Measurements from ENCODE around the gene EGLN1. TPM values are rescaled to one million over a fixed set of nuclear protein-coding genes. Genes with fewer than 3 reads are reported as not detected.
"Not testable (repeated sequence)": the region's sequence is repeated elsewhere in the genome, so short reads cannot be mapped to it uniquely, and the experiment has no call there.

Gene EGLN1
- 43.6 and 57.8 TPM in 2 replicates for total RNA-seq (2014; rRNA removed; shearing (Covaris generic))

DNA sequence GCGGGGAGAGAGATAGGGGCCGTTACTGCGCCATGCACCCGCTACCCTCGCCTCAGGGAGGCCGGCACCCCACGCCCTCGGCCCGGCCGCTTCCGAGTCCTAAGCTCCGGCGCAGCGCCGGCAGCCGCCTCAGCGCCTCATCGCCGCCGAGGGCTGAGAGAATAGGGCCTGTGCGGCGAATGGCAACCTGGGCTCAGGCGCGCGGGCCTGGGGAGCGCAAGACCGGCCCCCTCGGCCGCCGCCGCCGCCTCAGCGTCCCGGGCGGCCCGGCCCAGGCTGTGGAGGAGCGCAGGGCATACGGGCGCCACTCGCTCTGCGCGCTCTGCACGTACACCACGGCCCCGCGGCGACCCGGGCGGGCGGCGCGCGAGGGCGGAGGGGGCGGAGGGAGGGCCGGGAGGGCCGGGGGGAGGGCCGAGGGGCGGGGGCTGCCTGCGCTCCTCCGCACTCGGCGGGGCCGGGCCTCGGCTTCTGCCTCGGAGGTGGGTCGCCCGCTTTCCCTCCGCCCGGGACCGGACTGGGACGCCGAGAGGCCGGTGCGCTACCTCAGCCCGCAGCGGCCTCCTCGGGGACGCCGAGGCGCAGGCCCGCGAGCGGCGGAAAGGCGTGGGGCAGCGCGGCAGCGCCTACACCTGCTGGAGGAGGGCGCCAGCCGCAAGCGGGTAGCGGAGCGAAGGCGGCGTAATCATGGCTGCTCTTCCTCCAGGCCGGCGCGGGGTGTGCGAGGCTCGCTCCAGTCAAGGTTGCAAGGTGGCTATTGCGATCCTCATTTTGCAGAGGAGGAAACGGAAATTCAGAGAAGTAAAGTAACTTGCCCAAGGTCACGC, at the start of gene EGLN1:
TSS of gene EGLN1 (minus strand) at position 317 of the 827 bp plus-strand sequence. CDS start 399 bp downstream, outside the sequence.
- peak; percentile 80 for DNase-seq (ENCODE audit: low spot score)

DNA sequence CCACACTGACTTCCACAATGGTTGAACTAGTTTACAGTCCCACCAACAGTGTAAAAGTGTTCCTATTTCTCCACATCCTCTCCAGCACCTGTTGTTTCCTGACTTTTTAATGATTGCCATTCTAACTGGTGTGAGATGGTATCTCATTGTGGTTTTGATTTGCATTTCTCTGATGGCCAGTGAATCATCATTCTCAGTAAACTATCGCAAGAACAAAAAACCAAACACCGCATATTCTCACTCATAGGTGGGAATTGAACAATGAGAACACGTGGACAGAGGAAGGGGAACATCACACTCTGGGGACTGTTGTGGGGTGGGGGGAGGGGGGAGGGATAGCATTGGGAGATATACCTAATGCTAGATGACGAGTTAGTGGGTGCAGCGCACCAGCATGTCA, 49.4 kb upstream of the EGLN1 start:
- not testable (repeated sequence) for DNase-seq (ENCODE audit: low spot score)

DNA sequence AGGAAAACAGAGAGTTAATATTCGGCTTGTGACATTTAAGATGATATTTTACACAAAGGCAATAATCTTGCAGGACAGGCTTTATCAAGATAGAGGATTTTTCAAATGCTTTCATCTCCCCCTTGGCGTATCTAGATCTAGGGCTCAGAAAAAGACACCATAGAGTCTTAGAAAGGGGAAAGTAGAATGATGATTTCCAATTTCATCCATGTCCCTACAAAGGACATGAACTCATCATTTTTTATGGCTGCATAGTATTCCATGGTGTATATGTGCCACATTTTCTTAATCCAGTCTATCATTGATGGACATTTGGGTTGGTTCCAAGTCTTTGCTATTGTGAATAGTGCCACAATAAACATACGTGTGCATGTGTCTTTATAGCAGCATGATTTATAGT, 48.9 kb upstream of the EGLN1 start:
- not testable (repeated sequence) for DNase-seq (ENCODE audit: low spot score)

DNA sequence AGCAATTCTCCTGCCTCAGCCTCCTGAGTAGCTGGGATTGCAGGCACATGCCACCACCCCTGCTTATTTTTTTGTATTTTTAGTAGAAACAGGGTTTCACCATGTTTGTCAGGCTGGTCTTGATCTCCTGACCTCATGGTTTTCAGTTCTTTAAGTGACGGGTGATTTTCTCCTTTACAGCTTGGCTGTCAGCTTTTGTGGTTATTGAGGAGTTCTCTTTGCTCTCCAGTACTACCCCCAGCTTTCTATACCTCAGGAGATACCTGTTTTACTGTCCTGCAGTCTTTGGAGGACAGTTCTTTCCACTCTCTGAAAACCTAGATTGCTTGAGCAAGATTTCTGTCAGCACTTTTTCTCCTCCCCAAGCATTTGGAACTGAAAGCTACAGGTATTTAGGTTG, 45.9 kb upstream of the EGLN1 start:
- DNase-seq (ENCODE audit: low spot score) = no peak

DNA sequence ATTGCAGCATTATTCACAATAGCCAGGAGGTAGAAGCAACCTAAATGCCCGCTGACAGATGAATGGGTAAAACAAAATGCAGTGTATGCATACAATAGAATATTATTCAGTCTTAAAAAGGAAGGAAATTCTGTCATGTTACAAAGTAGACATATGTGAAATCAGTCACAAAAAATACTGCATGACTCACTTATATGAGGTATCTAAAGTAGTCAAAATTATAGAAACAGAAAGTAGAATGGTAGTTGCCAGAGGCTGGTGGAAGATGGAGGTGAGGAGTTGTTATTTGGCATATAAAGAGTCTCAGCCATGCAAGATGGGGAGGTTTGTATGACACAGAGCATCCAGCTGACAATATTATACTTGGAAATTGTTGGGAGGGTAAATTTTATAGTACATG, 43.0 kb upstream of the EGLN1 start:
- DNase-seq (ENCODE audit: low spot score) = no peak

DNA sequence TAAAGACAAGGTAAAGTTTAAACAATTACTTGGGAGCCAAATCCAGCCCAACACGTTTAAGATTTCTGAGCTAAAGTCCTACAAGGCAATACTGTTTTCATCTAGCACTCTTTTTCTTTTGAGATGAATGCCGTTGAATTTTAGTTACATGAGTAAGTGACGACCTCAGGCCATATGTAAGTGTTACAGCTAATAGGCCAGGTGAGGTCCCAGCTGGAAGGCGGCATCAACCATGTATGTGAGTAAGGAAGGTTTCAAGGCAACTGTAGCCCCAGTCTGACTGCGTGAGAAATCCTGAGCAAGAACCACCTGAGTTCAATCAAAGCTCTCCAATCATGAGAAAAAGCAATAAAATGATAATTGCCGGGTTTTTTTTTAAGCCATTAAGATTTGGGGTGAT, 41.5 kb upstream of the EGLN1 start:
- DNase-seq (ENCODE audit: low spot score) = no peak

DNA sequence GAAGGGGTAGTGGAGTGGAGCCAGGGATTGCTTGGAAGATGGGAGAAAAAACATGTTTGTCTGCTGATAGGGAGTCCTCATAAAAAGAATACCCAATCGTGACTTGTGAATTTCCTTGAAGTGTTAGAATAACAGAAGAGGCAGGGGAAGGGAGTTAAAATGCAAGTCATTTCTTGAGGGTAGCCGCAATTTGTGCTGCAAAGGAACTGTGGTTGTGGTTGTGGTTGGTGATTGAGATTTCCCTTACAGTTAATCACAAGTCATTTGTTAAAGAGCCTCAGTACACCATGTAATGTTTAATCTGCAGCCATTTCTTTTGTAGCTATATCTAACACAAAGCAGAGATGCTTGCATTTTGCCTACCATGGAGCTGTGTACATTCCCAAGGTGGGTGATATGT, 38.5 kb upstream of the EGLN1 start:
- peak; percentile 60 for DNase-seq (ENCODE audit: low spot score)

DNA sequence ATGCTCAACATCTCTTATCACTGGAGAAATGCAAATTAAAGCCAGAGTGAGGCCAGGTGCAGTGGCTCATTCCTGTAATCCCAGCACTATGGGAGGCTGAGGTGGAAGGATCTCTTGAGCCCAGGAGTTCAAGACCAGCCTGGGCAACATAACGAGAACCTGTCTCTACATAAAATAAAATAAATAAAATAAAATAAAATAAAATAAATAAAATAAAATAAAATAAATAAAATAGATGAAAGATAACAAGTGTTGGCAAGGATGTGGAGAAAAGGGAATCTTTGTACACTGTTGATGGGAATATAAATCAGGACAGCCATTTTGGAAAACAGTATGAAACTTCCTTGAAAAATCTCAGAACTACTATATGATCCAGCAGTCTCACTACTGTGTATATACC, 37.4 kb upstream of the EGLN1 start:
- not testable (repeated sequence) for DNase-seq (ENCODE audit: low spot score)

DNA sequence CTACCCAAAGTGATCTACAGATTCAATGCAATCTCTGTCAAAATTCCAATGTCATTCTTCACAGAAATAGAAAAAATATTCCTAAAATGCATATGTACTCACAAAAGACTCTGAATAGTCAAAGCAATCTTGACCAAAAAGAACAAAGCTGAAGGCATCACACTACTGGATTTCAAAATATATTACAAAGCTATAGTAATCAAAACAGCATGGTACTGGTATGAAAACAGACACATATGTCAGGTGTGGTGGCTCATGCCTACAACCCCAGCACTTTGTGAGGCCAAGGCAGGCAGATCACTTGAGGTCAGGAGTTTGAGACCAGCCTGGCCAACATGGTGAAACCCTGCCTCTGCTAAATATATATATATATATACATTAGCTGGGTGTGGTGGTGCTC, 35.9 kb upstream of the EGLN1 start:
- not testable (repeated sequence) for DNase-seq (ENCODE audit: low spot score)

DNA sequence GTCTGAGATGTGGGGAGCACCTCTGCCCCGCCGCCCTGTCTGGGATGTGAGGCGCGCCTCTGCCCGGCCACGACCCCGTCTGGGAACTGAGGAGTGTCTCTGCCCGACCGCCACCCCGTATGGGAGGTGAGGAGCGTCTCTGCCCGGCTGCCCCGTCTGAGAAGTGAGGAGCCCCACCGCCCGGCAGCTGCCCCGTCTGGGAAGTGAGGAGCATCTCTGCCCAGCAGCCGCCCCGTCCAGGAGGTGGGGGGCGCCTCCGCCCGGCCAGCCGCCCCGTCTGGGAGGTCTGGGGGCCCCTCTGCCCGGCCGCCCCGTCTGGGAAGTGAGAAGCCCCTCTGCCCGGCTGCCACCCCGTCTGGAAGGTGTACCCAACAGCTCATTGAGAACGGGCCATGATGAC, 32.0 kb upstream of the EGLN1 start:
- not testable (repeated sequence) for DNase-seq (ENCODE audit: low spot score)

DNA sequence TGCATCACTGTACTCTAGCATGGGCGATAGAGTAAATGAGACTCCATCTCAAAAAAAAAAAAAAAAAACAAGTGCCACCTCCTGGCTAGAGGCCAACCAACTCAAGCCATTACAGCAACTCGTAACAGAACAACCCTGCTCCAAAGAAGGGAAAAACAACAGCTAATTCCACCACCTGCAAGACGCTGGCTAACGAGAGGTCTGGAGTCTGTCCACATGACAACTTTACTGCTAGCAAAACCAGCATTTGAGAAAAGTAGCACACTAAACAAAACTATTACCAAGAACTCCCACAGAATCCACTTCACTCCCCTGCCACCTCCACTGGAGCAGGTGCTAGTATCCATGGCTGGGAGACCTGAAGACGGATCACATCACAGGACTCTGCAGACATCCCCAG, 24.1 kb upstream of the EGLN1 start:
- DNase-seq (ENCODE audit: low spot score) = no peak

DNA sequence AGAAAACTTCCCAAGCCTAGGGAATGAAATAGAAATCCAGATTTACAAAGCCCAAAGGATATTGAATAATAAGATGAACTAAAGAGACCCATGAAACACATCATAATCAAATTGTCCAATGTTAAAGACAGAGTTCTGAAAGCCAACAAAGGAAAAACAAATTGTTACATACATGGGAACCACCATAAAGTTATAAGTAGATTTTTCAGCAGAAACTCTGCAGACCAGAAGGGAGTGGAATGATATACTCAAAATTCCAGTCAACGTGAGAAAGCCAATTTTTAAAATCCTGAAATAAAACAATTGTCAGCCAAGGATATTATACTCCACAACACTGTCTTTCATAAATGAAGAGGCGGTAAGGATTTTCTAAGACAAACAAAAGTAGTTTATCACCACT, 22.0 kb upstream of the EGLN1 start:
- DNase-seq (ENCODE audit: low spot score) = no peak

DNA sequence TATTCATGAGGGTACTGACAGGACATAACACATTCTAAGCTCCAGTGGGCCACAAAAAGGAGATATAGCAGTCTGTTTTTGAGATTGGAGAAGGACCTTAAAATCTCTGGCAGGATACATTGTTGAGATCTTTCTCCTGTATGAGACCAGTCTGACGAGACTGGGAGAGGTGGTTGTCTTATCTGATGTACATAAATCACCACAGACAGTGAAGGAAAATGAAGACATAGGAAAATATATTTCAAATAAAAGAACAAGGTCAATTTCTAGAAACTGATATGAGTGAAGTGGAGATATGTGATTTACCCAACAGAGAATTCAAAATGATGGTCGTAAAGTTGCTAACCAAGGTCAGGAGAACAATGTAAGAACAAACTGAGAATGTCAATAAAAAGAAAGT, 21.3 kb upstream of the EGLN1 start:
- DNase-seq (ENCODE audit: low spot score) = no peak

DNA sequence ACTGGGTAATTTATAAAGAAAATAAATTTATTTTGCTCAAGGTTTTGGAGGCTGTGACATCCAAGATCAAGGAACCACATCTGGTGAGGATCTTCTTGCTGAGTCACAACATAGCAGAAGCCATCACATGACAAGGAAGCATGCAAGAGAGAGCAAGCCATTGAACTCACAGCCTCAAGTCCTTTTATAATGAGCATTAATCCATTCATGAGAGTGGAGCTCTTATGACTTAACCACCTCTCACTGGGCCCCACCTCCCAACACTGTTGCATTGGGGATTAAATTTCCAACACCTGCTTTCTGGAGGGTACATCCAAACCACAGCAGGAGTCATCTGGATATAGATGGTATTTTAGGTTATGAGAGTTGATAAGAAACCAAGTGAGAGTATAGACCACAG, 20.6 kb upstream of the EGLN1 start:
- DNase-seq (ENCODE audit: low spot score) = no peak

DNA sequence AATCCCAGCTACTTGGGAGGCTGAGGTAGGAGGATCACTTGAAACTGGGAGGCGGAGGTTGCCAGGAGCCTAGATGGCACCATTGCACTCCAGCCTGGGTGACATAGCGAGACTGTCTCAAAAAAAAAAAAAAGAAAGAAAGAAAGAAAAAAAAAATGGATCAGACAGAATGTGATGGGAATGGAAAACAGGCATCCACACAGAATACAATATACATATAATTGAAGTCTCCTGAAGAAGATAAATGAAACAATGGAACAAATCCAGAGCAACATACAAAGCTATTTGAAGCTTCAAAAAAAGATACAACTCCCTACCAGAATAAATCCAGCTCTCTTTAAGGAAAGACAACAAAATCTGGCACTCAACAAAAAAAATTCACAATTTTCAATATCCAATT, 10.9 kb upstream of the EGLN1 start:
- no peak for DNase-seq (ENCODE audit: low spot score)

DNA sequence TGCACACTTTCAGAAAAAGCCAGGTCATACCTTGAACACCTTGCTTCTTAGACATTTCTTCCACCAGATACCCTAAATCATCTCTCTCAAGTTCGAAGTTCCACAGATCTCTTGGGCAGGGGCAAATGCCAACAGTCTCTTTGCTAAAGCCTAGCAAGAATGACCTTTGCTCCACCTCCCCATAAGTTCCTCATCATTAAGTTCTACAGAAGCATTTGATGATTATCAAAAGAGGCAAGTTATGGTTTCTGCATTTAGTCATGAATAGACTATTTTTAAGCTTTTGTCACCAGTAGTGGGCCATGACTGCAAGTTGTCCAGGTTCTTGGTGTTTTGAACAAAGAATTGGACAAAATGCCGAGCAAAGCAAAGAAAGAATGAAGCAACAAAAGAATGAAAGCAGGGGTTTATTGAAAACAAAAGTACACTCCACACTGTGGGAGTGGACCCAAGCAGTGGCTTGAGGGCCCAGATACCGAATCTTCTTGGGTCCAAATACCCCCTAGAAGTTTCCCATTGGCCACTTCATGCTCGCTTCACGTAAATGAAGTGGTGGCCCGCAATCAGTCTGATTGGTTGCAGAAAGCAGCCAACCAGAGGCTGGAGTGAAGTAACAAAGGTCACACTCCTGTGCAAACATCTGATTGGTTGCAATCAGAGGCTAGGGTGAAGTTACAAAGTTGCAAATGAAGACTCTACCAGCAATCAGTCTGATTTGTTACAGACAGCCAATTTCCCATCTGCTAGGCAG, 9.8 kb upstream of the EGLN1 start:
- DNase-seq (ENCODE audit: low spot score) = no peak

DNA sequence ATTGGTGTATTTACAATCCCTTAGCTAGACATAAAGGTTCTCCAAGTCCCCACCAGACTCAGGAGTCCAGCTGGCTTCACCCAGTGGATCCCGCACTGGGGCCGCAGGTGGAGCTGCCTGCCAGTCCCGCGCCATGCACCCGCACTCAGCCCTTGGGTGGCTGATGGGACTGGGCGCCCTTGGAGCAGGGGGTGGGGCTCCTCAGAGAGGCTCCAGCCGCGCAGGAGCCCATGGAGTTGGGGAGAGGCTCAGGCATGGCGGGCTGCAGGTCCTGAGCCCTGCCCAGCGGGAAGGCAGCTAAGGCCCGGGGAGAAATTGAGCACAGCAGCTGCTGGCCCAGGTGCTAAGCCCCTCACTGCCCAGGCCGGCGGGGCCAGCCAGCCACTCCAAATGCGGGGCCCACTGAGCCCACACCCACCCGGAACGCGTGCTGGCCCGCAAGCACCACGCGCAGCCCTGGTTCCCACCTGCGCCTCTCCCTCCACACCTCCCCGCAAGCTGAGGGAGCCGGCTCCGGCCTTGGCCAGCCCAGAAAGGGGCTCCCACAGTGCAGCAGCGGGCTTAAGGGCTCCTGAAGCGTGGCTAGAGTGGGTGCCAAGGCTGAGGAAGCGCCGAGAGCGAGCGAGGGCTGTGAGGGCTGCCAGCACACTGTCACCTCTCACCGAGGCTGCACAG, 8.7 kb upstream of the EGLN1 start:
- DNase-seq (ENCODE audit: low spot score) = not testable (repeated sequence)

DNA sequence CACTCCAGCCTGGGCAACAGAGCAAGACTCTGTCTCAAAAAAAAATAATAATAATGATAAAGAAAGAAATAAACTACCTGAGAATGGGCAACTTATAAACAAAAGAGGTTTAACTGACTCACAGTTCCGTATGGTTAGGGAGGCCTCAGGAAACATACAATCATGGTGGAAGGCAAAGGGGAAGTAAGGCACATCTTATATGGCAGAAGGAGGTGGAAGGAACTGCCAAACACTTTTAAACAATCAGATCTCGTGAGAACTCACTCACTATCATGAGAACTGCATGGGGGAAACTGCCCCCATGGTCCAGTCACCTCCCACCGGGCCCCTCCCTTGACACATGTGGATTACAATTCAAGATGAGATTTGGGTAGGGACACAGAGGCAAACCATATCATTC, 6.3 kb upstream of the EGLN1 start:
- no peak for DNase-seq (ENCODE audit: low spot score)

DNA sequence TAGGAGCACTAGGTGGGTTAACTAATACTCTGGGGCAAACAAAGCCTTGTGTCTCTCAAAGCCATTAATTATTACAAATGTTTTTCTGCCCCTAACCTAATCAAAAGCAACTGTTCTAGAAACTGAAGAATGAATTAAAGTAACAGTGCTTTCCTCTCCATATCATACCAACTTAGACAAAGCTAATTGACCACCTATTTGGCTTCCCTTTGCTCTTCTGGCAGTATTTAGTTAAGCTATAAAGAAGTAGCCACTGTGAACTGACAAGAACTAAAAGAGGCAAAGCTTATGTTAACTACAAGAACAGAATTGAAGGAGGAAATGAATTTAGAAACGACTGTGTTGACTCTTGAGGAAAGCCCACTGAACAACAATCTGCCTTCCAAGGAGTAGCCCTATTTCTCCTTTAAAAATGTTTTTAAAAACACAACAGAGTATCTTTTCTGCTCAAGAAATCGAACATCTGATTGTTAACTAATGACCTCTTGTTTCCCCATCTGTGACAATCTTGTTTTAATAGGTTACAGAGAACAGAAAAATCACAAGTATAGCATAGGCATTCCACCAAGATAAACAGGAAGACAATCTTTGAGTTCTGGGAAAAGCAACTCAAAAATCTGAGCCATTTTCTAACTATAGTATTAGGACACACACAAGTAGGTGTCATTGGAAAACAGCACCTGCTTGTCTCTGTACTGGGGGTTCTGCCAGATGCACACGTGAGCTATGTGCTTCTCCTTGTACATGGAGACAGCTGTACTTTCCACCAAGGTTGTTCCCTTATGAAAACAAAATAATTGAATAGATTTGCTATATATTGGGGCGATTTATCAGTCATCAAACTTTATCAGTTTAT, 3.1 kb upstream of the EGLN1 start:
- no peak for DNase-seq (ENCODE audit: low spot score)

DNA sequence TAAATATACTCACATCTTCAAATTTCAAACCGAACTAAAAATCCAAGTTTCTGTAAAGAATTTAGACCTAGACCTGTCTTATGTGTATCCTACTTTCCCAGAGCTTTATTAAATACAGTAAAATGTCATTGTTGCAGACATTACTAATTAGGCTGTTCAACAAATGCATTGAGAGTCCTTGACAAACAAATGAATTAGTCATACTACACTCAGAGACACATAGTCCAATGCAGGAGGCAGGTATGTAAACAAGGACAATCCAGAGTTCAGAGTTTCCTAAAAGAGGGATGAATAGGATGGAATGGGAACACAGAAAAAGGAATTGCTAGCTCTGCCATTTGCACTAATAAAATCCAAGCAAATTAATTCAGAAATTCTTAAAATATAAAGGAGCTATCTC, 1.6 kb upstream of the EGLN1 start:
- peak; percentile 13 for DNase-seq (ENCODE audit: low spot score)

DNA sequence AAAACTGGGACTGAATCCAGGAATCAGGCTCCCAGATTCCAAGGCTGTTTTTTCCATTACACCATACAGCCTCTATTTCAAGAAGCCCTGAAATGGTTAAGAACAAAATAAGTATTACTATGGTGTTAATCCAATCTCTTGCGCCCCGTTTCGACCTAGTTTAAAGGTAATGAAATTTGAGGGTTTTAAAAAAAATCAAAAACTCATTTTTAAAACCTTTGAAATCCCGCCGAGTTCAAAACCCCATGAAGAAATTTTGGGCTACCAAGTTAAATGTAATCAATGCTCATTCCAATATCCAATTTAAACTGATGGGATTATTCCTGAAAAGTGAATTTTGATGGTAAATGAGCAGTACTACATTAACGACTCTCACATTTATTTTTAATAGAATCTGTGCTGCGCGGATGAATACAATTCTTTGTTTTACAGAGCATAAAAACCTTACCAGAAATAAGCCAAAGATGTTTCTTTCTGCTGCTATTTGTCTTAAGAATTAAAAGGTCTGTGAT, 767 bp upstream of the EGLN1 start:
- no peak for DNase-seq (ENCODE audit: low spot score)
